ENCODE measurements around the gene CERCAM. TPM values are rescaled to one million over a fixed set of nuclear protein-coding genes. Genes with fewer than 3 reads are reported as not detected.

Gene CERCAM
- total RNA-seq, 1 experiment from 2014 or later: 11.3 TPM

GRCh38 chr9:128404560-128404959 lies 16.1 kb upstream of the CERCAM start:
- Histone ChIP-seq H3K4me3 (ENCODE audit: low read depth in 2 of 2, low read length in 2 of 2) (no peak overlapping the region), H3K9me3 (ENCODE audit: control insufficient read depth, insufficient read depth, low read depth, low read length) (no peaks in the 10 kb centered on the region), H3K27me3 (ENCODE audit: control insufficient read depth, insufficient read depth, low read length) (no peaks in the 10 kb centered on the region), H3K4me1 (ENCODE audit: control insufficient read depth, insufficient read depth, low read length) (peaks cover 9% of the 10 kb centered on the region; the same call in 1 of the 2 replicates), H3K36me3 (ENCODE audit: control insufficient read depth, insufficient read depth, low read length) (no peaks in the 10 kb centered on the region), H3K27ac (ENCODE audit: low read length) (no peak overlapping the region)
- DNase-seq (ENCODE audit: low read depth, low spot score) (no peak), ATAC-seq (no peak)
- in situ Hi-C loops (cut with HindIII; ENCODE audit: low pct_unique_long_range_greater_than_20kb, low sequenced_read_pairs): no loop called here
- POLR2A ChIA-PET: interaction anchor here (0.6 kb wide), 2 partner anchors 8 to 1267 kb away, joined by 3 to 4 read pairs; no protein-coding TSS in a partner anchor
- BruUV-seq (replicated peaks): no TSS peak
- CTCF ChIA-PET: no interaction called here
- TF ChIP-seq CTCF (IDR thresholded peaks at IDR 0.05) (no peak), POLR2AphosphoS5 (IDR thresholded peaks at IDR 0.05; ENCODE audit: low read depth, low read length) (no peak), SIN3A (IDR thresholded peaks at IDR 0.05; ENCODE audit: borderline replicate concordance, insufficient read depth, low read depth, low read length) (no peak), REST (IDR thresholded peaks at IDR 0.05; ENCODE audit: insufficient read depth in 1 of 2, low read depth in 2 of 2, low read length in 1 of 2) (no peak), TCF7L2 (IDR thresholded peaks at IDR 0.05; ENCODE audit: low read depth, low read length) (no peak)
- intact Hi-C loops (cut with micrococcal nuclease; ENCODE audit: unreplicated experiment): no loop called here

GRCh38 chr9:128405077-128405779 lies 15.4 kb upstream of the CERCAM start:
- Histone ChIP-seq H3K4me1 (ENCODE audit: control insufficient read depth, insufficient read depth, low read length) (peaks cover 9% of the 10 kb centered on the region; the same call in 1 of the 2 replicates), H3K27me3 (ENCODE audit: control insufficient read depth, insufficient read depth, low read length) (no peaks in the 10 kb centered on the region), H3K4me3 (ENCODE audit: low read depth in 2 of 2, low read length in 2 of 2) (no peak overlapping the region), H3K9me3 (ENCODE audit: control insufficient read depth, insufficient read depth, low read depth, low read length) (no peaks in the 10 kb centered on the region), H3K36me3 (ENCODE audit: control insufficient read depth, insufficient read depth, low read length) (no peaks in the 10 kb centered on the region), H3K27ac (ENCODE audit: low read length) (no peak overlapping the region)
- no TSS peak for BruUV-seq (replicated peaks)
- intact Hi-C loops (cut with micrococcal nuclease; ENCODE audit: unreplicated experiment) (no loop called here), in situ Hi-C loops (cut with HindIII; ENCODE audit: low pct_unique_long_range_greater_than_20kb, low sequenced_read_pairs) (no loop called here)
- CTCF ChIA-PET: no interaction called here
- ATAC-seq (0 out of 2 replicates have a peak, but pooled peaks have one; percentile 43), DNase-seq (ENCODE audit: low read depth, low spot score) (no peak)
- POLR2A ChIA-PET: interaction anchor here (0.6 kb wide), 2 partner anchors 7 to 1266 kb away, joined by 3 to 4 read pairs; no protein-coding TSS in a partner anchor
- no peak for TF ChIP-seq TCF7L2 (IDR thresholded peaks at IDR 0.05; ENCODE audit: low read depth, low read length)
- no peak for TF ChIP-seq SIN3A (IDR thresholded peaks at IDR 0.05; ENCODE audit: borderline replicate concordance, insufficient read depth, low read depth, low read length)
- no peak for TF ChIP-seq REST (IDR thresholded peaks at IDR 0.05; ENCODE audit: insufficient read depth in 1 of 2, low read depth in 2 of 2, low read length in 1 of 2)
- TF ChIP-seq CTCF (IDR thresholded peaks at IDR 0.05): no peak
- no peak for TF ChIP-seq POLR2AphosphoS5 (IDR thresholded peaks at IDR 0.05; ENCODE audit: low read depth, low read length)
